ENCODE results near the gene DPF1. TPM values are rescaled to one million over a fixed set of nuclear protein-coding genes. Genes with fewer than 3 reads are reported as not detected.
"Not testable (repeated sequence)": the region's sequence is repeated elsewhere in the genome, so short reads cannot be mapped to it uniquely, and the experiment has no call there.

DPF1 gene
- total RNA-seq, 2 donors from 2014 or later = not detected

GRCh38 chr19:38264486-38265212 is 40.6 kb upstream of the DPF1 start, which contains the start of gene SPINT2:
SPINT2 (plus strand) TSS chr19:38264573; CDS start chr19:38264893, 320 bp downstream.
- Histone ChIP-seq H3K4me1 (peaks cover 54% of the 10 kb centered on the region), H3K36me3 (replicated peaks in 1 of 2; ENCODE audit: insufficient read depth in 1 of 2, low read depth in 2 of 2) (no peaks in the 10 kb centered on the region), H3K9me3 (no peaks in the 10 kb centered on the region), H3K27me3 (no peaks in the 10 kb centered on the region), H3K4me3 (peak within 1 kb of the TSS; percentile 63 to 78), H3K27ac (peak within 1 kb of the TSS; percentile 90 to 97 (median 94))
- ATAC-seq = peak; percentile 4
- 2 to 7% methylated on average over 13 to 75 of the region's 78 CpGs for WGBS, 2 donors
- TF ChIP-seq POLR2A (IDR thresholded peaks at IDR 0.05) = peak; percentile 97 to 99 (median 98)
- peak in 1 of 7 experiments; percentile 18 for TF ChIP-seq CTCF (IDR thresholded peaks at IDR 0.05)
- intact Hi-C loops (cut with DNase I) = no loop called here
- DNase-seq = peak in 1 of 4 donors; percentile 99

- ATAC-seq (peak; percentile 91), DNase-seq (peak in 3 of 4 donors; percentile 97 to 98 (median 98))
- WGBS, 2 donors = 6 to 42% methylated on average over 5 to 34 of the region's 34 CpGs
- H3K4me3 ChIP-seq = peak overlapping the region in 1 of 2 donors; percentile 78
- no peak for TF ChIP-seq POLR2A (IDR thresholded peaks at IDR 0.05)
- no peak for TF ChIP-seq CTCF (IDR thresholded peaks at IDR 0.05)
- peak overlapping the region; percentile 90 to 97 (median 94) for H3K27ac ChIP-seq
- H3K36me3 ChIP-seq (replicated peaks in 1 of 2; ENCODE audit: insufficient read depth in 1 of 2, low read depth in 2 of 2) = no peaks in the 10 kb centered on the region
- intact Hi-C loops (cut with DNase I) = no loop called here
- no peaks in the 10 kb centered on the region for H3K27me3 ChIP-seq
- peaks cover 47% of the 10 kb centered on the region for H3K4me1 ChIP-seq
- no peaks in the 10 kb centered on the region for H3K9me3 ChIP-seq
These were observed 39.9 kb upstream of the DPF1 start for GRCh38 chr19:38263689-38264485.

GRCh38 chr19:38262585-38263268 is 38.7 kb upstream of the DPF1 start:
- no peak overlapping the region for H3K4me3 ChIP-seq
- ATAC-seq = no peak
- TF ChIP-seq CTCF (IDR thresholded peaks at IDR 0.05) = no peak
- no peak for TF ChIP-seq POLR2A (IDR thresholded peaks at IDR 0.05)
- WGBS, 2 donors = 81 to 84% methylated on average over 7 of the region's 7 CpGs
- intact Hi-C loops (cut with DNase I) = no loop called here
- peak overlapping the region in 2 of 4 donors; percentile 24 to 94 for H3K27ac ChIP-seq
- no peaks in the 10 kb centered on the region for H3K36me3 ChIP-seq (replicated peaks in 1 of 2; ENCODE audit: insufficient read depth in 1 of 2, low read depth in 2 of 2)
- H3K27me3 ChIP-seq = no peaks in the 10 kb centered on the region
- no peaks in the 10 kb centered on the region for H3K9me3 ChIP-seq
- peaks cover 35% of the 10 kb centered on the region for H3K4me1 ChIP-seq
- DNase-seq = no peak

GRCh38 chr19:38261942-38262341 is 37.9 kb upstream of the DPF1 start:
- 88 to 89% methylated on average over 9 to 11 of the region's 12 CpGs for WGBS, 2 donors

More at GRCh38 chr19:38261942-38262341, 37.9 kb upstream of the DPF1 start:
- H3K36me3 ChIP-seq (replicated peaks in 1 of 2; ENCODE audit: insufficient read depth in 1 of 2, low read depth in 2 of 2); ATAC-seq; H3K27me3 ChIP-seq; intact Hi-C loops (cut with DNase I); H3K4me3 ChIP-seq; DNase-seq; H3K27ac ChIP-seq; H3K9me3 ChIP-seq: not testable (repeated sequence)
- H3K4me1 ChIP-seq = peaks cover 28% of the 10 kb centered on the region

Data from body of pancreas (tissue), 4 donors.